Coronary artery (tissue), 2 donors: ENCODE measurements around the gene LAPTM4A.

Experiments used
- DNase-seq: peaks from one replicate; pipeline ENCODE4 v3.0.0-alpha.2; 2017; ENCODE audit warnings: low spot score
- H3K27ac ChIP-seq, 2 donors: fragments of 200-600 bp; sonication (generic); one replicate each; pipeline ENCODE4 v1.5.1; 2016 to 2019
- H3K4me3 ChIP-seq: fragments of 200-600 bp; sonication (generic); 2 replicates; pipeline ENCODE4 v1.5.1; 2016; ENCODE audit warnings: mild to moderate bottlenecking, moderate library complexity
- TF ChIP-seq, protein P1 (sequence below): fragments of 200-600 bp; sonication (generic); IDR thresholded peaks from one replicate; pipeline ENCODE4 v1.5.1; 2019; ENCODE audit warnings: antibody characterized with exemption

The LAPTM4A gene

DNA sequence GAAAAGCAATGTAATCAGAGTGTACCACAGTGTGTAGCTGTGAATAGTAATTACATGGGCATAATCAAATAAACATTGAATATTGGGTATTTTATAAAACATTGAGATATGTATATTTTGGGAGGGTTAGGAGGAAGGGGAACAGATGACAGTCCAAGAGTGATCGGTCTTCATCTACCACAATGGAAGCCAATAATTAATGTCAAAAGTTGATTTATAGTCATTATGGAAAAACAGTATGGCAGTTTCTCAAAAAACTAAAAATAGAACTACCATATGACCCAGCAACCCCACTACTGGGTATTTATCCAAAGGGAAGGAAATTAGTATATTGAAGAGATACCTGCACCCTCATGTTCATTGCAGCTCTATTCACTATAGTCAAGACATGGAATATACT is 5.8 kb upstream of the LAPTM4A start:
- Histone ChIP-seq H3K27ac (no peak overlapping the region), H3K4me3 (no peak overlapping the region)
- DNase-seq = no peak
- TF ChIP-seq, protein P1, sequence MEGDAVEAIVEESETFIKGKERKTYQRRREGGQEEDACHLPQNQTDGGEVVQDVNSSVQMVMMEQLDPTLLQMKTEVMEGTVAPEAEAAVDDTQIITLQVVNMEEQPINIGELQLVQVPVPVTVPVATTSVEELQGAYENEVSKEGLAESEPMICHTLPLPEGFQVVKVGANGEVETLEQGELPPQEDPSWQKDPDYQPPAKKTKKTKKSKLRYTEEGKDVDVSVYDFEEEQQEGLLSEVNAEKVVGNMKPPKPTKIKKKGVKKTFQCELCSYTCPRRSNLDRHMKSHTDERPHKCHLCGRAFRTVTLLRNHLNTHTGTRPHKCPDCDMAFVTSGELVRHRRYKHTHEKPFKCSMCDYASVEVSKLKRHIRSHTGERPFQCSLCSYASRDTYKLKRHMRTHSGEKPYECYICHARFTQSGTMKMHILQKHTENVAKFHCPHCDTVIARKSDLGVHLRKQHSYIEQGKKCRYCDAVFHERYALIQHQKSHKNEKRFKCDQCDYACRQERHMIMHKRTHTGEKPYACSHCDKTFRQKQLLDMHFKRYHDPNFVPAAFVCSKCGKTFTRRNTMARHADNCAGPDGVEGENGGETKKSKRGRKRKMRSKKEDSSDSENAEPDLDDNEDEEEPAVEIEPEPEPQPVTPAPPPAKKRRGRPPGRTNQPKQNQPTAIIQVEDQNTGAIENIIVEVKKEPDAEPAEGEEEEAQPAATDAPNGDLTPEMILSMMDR = no peak

DNA sequence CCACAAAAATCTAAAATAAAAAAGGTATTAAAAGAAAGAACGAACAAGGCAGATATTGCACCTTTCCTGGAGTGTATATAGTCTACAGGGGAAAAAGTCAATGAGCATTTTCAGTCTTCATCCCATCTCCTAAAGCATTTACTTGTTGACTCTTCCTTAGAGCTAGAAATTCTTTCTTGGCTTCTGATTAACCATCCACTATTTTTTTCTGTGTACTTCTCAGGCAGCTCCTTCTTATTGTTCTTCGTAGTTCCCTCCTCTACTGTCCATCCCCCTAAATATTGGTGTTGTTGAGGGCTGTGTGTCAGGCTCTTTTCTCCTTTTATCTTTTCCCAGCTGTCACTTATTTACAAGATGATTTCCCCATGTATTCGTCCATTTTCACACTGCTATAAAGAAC is 3.5 kb upstream of the LAPTM4A start:
- no peak for DNase-seq
- TF ChIP-seq, protein P1 = no peak
- no peak overlapping the region for H3K4me3 ChIP-seq
- no peak overlapping the region for H3K27ac ChIP-seq

DNA sequence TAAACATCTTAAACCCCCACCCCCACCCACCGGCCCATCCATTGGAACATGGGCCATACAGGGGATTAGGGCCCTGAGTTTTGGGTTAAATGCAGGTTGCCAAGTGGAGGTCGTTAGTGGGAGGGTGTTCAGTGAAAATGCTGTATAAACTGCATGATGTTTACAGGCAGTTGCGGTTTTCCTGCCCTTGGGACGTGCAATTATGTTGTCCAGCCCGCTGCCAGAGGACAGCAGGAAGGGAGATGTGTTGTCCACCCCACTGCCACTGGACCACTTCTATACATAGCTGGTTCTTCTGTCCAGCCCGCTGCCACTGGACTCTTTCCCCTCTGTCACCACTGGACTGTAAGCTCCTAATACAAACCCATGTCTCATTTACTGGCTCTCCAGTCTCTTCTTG is 2.7 kb upstream of the LAPTM4A start:
- TF ChIP-seq, protein P1 = no peak
- no peak for DNase-seq
- Histone ChIP-seq H3K4me3 (no peak overlapping the region), H3K27ac (no peak overlapping the region)

DNA sequence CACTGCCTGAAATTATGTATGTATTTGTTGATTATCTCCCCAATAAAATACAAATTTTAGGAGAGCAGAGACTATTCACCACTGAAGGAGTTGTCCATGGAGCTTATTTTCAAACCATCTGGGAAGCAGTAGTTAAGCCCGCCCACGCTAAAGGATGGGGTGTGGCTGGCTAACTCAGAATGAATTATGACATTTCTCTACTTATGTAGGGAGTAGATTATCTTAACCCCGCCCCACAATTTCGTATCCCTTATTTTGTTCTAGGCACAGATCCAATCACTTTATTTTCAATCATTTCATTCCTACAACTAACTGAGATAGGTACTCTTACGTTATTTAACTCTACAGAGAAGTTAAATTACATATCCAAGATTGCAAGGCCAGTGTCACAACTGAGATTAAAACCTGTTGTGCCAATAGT is 1.4 kb upstream of the LAPTM4A start:
- H3K27ac ChIP-seq = peak overlapping the region; percentile 99
- TF ChIP-seq, protein P1 = no peak
- peak overlapping the region; percentile 94 for H3K4me3 ChIP-seq
- peak; percentile 77 for DNase-seq

DNA sequence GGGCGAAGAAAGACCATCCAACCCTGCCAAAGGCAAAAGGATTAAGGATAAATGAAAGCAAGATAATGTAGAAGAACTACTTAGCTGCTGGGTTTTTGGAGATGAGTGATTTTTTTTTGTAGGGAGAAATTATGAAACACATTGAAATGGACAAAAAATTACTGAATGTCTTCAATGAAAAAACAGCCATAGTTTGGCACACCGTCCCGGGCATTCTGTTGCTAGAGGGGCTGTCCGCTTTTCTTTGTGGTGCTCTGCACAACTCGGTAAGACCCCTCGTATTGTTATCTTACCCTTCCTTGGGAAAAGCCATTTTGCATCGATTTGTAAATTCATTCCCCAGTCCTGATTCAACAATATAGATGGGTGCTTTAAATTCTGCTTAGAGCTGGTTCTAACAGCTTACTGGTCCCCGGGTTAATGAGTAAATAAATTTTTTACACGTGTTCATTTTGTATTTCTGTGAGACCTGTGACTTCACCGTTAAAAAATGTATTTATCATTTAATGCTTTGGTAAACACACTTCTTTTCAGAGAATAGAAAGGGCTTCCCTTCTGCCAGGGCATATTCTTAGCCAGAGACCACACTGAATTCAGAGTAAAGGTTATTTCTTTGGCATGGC is 912 bp upstream of the LAPTM4A start:
- no peak for DNase-seq
- peak overlapping the region; percentile 99 for H3K27ac ChIP-seq
- TF ChIP-seq, protein P1 = no peak
- peak overlapping the region; percentile 94 for H3K4me3 ChIP-seq

DNA sequence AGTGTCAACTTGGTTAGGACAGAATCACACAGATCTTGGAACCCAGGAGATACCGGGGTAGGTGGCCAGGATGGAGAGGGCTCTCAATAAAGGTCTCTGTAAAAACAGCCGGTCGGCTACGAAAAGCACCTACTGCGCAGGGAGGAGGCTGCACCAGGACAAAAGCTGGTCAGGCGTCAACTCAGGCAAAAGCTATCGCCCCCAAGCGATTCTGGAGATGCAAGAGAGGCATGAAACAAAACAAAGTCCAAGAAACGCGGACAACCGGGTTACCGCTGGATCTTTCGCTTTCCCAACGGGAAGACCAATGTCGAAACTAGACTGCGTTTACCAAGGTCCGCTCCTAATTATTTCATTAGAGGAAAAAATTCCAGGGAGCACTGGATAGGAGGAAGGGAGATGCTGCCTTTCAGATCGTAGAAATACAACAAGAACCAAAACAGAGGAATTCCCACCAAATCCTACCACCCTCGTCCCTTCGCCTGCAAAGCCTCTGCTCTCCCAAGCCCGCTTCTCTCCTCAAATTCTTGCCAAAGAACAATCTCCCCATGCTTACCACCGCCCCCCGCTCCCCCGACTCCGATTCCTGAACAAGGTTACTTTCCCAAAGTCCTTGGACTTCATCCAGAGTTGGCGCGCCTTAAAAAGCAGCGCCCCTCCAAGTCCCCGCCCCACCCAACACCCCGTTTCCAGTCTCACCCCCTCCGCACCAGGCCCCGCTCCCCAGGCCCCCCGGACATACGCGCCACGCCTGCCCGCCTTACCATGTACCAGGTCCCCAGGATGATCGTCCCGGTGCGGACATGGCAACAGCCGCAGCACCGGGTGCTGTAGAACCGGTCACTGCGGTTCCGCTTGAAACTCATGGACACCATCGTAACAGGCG is 539 bp downstream of the LAPTM4A start:
- DNase-seq = peak; percentile 76
- TF ChIP-seq, protein P1 = no peak

More for the DNA sequence above, 539 bp downstream of the LAPTM4A start:
- Histone ChIP-seq H3K27ac (peak overlapping the region; percentile 99), H3K4me3 (peak overlapping the region; percentile 94)
